SK-N-SH treated with all-trans-retinoic acid at 6 μM for 48 hours (cell line): ENCODE results near the gene SLC46A2.

Experiments
- ATAC-seq: fragments of 200-7000 bp; cut with Tn5 transposase; 3 replicates; pipeline ENCODE4 v1.9.1; 2020; ENCODE audit warnings: mild to moderate bottlenecking, moderate library complexity
- ARNTL ChIP-seq: fragments of 450-650 bp; formaldehyde crosslinking; IDR thresholded peaks from 2 replicates; pipeline ENCODE4 v1.5.0; 2020; ENCODE audit warnings: low read depth, mild to moderate bottlenecking, moderate library complexity, borderline replicate concordance
- BACH2 ChIP-seq: fragments of 250-450 bp; sonication (Bioruptor Pico); IDR thresholded peaks from 2 replicates; pipeline ENCODE4 v1.9.0; 2021; ENCODE audit warnings: mild to moderate bottlenecking, borderline replicate concordance
- CREB5 ChIP-seq: fragments of 250-450 bp; sonication (Bioruptor Pico); IDR thresholded peaks from 2 replicates; pipeline ENCODE4 v1.5.1; 2020; ENCODE audit warnings: low read depth, mild to moderate bottlenecking, moderate library complexity
- CSDC2 ChIP-seq: fragments of 250-450 bp; sonication (Bioruptor Pico); IDR thresholded peaks from 2 replicates; pipeline ENCODE4 v1.5.0; 2020; ENCODE audit warnings: mild to moderate bottlenecking, moderate library complexity
- CSRNP3 ChIP-seq: fragments of 250-450 bp; sonication (Bioruptor Pico); IDR thresholded peaks from 2 replicates; pipeline ENCODE4 v1.5.1; 2021; ENCODE audit warnings: mild to moderate bottlenecking, moderate library complexity
- ESRRG ChIP-seq: fragments of 250-450 bp; sonication (Bioruptor Pico); IDR thresholded peaks from 2 replicates; pipeline ENCODE4 v1.6.1; 2021; ENCODE audit warnings: mild to moderate bottlenecking
- GLIS3 ChIP-seq: fragments of 250-450 bp; sonication (Bioruptor Pico); IDR thresholded peaks from 2 replicates; pipeline ENCODE4 v1.5.0; 2020; ENCODE audit warnings: mild to moderate bottlenecking, moderate library complexity
- ISL1 ChIP-seq: fragments of 250-450 bp; sonication (Bioruptor Pico); IDR thresholded peaks from 2 replicates; pipeline ENCODE4 v2.1.2; 2022; ENCODE audit warnings: mild to moderate bottlenecking, moderate library complexity
- OSR1 ChIP-seq: fragments of 250-450 bp; sonication (Bioruptor Pico); IDR thresholded peaks from 2 replicates; pipeline ENCODE4 v1.8.0; 2022; ENCODE audit warnings: moderate library complexity, mild to moderate bottlenecking, inconsistent platforms
- PATZ1 ChIP-seq: fragments of 250-450 bp; sonication (Bioruptor Pico); IDR thresholded peaks from 2 replicates; pipeline ENCODE4 v1.8.0; 2020; ENCODE audit warnings: mild to moderate bottlenecking, moderate library complexity, borderline replicate concordance
- POU6F1 ChIP-seq: fragments of 250-450 bp; sonication (Bioruptor Pico); IDR thresholded peaks from 2 replicates; pipeline ENCODE4 v1.8.0; 2021; ENCODE audit warnings: low read depth, mild to moderate bottlenecking, moderate library complexity, borderline replicate concordance
- PPARA ChIP-seq: fragments of 250-450 bp; sonication (Bioruptor Pico); IDR thresholded peaks from 2 replicates; pipeline ENCODE4 v1.5.0; 2020; ENCODE audit warnings: mild to moderate bottlenecking, borderline replicate concordance
- RARB ChIP-seq: fragments of 250-450 bp; sonication (Bioruptor Pico); IDR thresholded peaks from 2 replicates; pipeline ENCODE4 v1.8.0; 2021; ENCODE audit warnings: mild to moderate bottlenecking, moderate library complexity
- SNAI2 ChIP-seq: fragments of 250-450 bp; sonication (Bioruptor Pico); IDR thresholded peaks from 2 replicates; pipeline ENCODE4 v1.5.0; 2020; ENCODE audit warnings: mild to moderate bottlenecking, moderate library complexity
- TCF4 ChIP-seq: fragments of 250-450 bp; sonication (Bioruptor Pico); IDR thresholded peaks from 2 replicates; pipeline ENCODE4 v1.8.0; 2021; ENCODE audit warnings: mild to moderate bottlenecking, moderate library complexity, borderline replicate concordance
- TSHZ2 ChIP-seq: fragments of 250-450 bp; sonication (Bioruptor Pico); IDR thresholded peaks from 2 replicates; pipeline ENCODE4 v1.5.0; 2020; ENCODE audit warnings: mild to moderate bottlenecking, moderate library complexity
- ZC3H10 ChIP-seq: fragments of 250-450 bp; sonication (Bioruptor Pico); IDR thresholded peaks from 2 replicates; pipeline ENCODE4 v1.5.1; 2021; ENCODE audit warnings: mild to moderate bottlenecking, moderate library complexity
- ZFP3 ChIP-seq: fragments of 250-450 bp; sonication (Bioruptor Pico); IDR thresholded peaks from 2 replicates; pipeline ENCODE4 v1.5.0; 2020; ENCODE audit warnings: mild to moderate bottlenecking, moderate library complexity
- ZFP30 ChIP-seq: fragments of 450-650 bp; formaldehyde crosslinking; IDR thresholded peaks from 2 replicates; pipeline ENCODE4 v1.5.0; 2022; ENCODE audit warnings: mild to moderate bottlenecking, moderate library complexity
- ZNF565 ChIP-seq: fragments of 450-650 bp; formaldehyde crosslinking; conservative IDR thresholded peaks from 2 replicates; pipeline ENCODE4 v1.5.0; 2020; ENCODE audit warnings: low read depth, mild to moderate bottlenecking, moderate library complexity
- ZNF70 ChIP-seq: fragments of 450-650 bp; formaldehyde crosslinking; IDR thresholded peaks from 2 replicates; pipeline ENCODE4 v1.5.0; 2020; ENCODE audit warnings: mild to moderate bottlenecking, moderate library complexity

The SLC46A2 gene

GRCh38 chr9:112870556-112870955 lies 20.1 kb downstream of the SLC46A2 start:
- no peak for ATAC-seq
- TF ChIP-seq ISL1 (CRISPR knock-in tag), result no peak

- ATAC-seq, result no peak
- TF ChIP-seq ZNF70 (CRISPR knock-in tag), result no peak
- no peak for TF ChIP-seq CSDC2 (CRISPR knock-in tag)
- no peak for TF ChIP-seq POU6F1 (CRISPR knock-in tag)
- TF ChIP-seq PPARA (CRISPR knock-in tag), result no peak
- TF ChIP-seq TSHZ2, result no peak
- no peak for TF ChIP-seq TCF4 (CRISPR knock-in tag)
- no peak for TF ChIP-seq CSRNP3 (CRISPR knock-in tag)
- TF ChIP-seq ARNTL (CRISPR knock-in tag), result no peak
- no peak for TF ChIP-seq RARB (CRISPR knock-in tag)
- no peak for TF ChIP-seq CREB5 (CRISPR knock-in tag)
- TF ChIP-seq ESRRG (CRISPR knock-in tag), result no peak
- TF ChIP-seq SNAI2 (CRISPR knock-in tag), result no peak
- TF ChIP-seq GLIS3 (CRISPR knock-in tag), result no peak
These were observed 20.8 kb downstream of the SLC46A2 start for GRCh38 chr9:112869917-112870316.

GRCh38 chr9:112869041-112869529 lies 21.6 kb downstream of the SLC46A2 start:
- TF ChIP-seq ZNF70 (CRISPR knock-in tag) (no peak), CSRNP3 (CRISPR knock-in tag) (no peak), ARNTL (CRISPR knock-in tag) (no peak), ZC3H10 (no peak), ZNF565 (no peak), SNAI2 (CRISPR knock-in tag) (no peak), PATZ1 (no peak)
- TF ChIP-seq, all 23 proteins: peak for 0
- no peak for ATAC-seq

- ATAC-seq, result no peak
- TF ChIP-seq ISL1 (CRISPR knock-in tag) (no peak), ZNF70 (CRISPR knock-in tag) (no peak), CSRNP3 (CRISPR knock-in tag) (no peak), CREB5 (CRISPR knock-in tag) (no peak), ZC3H10 (no peak), RARB (CRISPR knock-in tag) (no peak), ZFP30 (CRISPR knock-in tag) (no peak), BACH2 (CRISPR knock-in tag) (no peak), GLIS3 (CRISPR knock-in tag) (no peak), OSR1 (no peak), PPARA (CRISPR knock-in tag) (no peak), ZFP3 (no peak), ZNF565 (no peak)
These were observed 22.2 kb downstream of the SLC46A2 start for GRCh38 chr9:112868461-112868860.
